ENCODE results near the gene SSTR3.

Gene SSTR3

DNA sequence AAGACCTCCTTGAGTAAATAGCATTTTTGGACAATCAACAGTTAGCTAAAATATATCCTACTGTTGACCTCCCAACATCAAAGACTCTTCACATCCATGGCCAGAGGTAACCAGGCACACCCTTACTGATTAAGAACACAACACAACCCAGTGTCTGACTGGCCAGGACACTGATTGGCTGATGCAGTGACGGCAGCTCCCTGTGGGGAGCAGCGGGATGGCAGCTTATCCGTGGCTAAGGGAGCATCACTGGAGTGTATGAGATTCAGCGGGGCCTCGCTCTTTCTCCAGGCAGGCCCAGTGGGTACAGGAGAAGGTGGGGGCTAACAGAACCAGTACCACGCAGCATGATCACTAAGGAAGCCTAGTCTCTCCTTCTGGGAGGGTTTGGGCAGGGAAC lies 52.2 kb downstream of the SSTR3 start:
- H3K9me3 ChIP-seq (ENCODE audit: insufficient read depth, low read length): peaks cover 9% of the 10 kb centered on the region; the same call in 1 of the 2 replicates
- H3K27ac ChIP-seq (ENCODE audit: low read depth, low read length): no peak overlapping the region
- no peaks in the 10 kb centered on the region for H4K20me1 ChIP-seq (ENCODE audit: low read depth, low read length)
- no peak overlapping the region for H3K4me2 ChIP-seq (ENCODE audit: low read depth, low read length, poor library complexity, severe bottlenecking)
- TF ChIP-seq EZH2phosphoT487 (conservative IDR thresholded peaks at IDR 0.05; ENCODE audit: low read length): no peak
- TF ChIP-seq, protein P1, sequence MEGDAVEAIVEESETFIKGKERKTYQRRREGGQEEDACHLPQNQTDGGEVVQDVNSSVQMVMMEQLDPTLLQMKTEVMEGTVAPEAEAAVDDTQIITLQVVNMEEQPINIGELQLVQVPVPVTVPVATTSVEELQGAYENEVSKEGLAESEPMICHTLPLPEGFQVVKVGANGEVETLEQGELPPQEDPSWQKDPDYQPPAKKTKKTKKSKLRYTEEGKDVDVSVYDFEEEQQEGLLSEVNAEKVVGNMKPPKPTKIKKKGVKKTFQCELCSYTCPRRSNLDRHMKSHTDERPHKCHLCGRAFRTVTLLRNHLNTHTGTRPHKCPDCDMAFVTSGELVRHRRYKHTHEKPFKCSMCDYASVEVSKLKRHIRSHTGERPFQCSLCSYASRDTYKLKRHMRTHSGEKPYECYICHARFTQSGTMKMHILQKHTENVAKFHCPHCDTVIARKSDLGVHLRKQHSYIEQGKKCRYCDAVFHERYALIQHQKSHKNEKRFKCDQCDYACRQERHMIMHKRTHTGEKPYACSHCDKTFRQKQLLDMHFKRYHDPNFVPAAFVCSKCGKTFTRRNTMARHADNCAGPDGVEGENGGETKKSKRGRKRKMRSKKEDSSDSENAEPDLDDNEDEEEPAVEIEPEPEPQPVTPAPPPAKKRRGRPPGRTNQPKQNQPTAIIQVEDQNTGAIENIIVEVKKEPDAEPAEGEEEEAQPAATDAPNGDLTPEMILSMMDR (IDR thresholded peaks at IDR 0.05; ENCODE audit: insufficient read depth, low read length, poor library complexity, severe bottlenecking): no peak
- no peak overlapping the region for H3K9ac ChIP-seq (ENCODE audit: low read length)
- H3K36me3 ChIP-seq (ENCODE audit: low read length): no peaks in the 10 kb centered on the region
- H3K27me3 ChIP-seq (ENCODE audit: low read length): no peaks in the 10 kb centered on the region
- H3K4me3 ChIP-seq (ENCODE audit: insufficient read depth, low read length, poor library complexity, severe bottlenecking): no peak overlapping the region
- no peak overlapping the region for H2AFZ ChIP-seq (ENCODE audit: low read depth, low read length, severe bottlenecking)
- no peaks in the 10 kb centered on the region for H3K9me2 ChIP-seq (replicated peaks; ENCODE audit: insufficient read depth, low read length)
- no peaks in the 10 kb centered on the region for H3K79me2 ChIP-seq (ENCODE audit: insufficient read depth, low read length)
- no peaks in the 10 kb centered on the region for H3F3A ChIP-seq (ENCODE audit: insufficient read depth)

DNA sequence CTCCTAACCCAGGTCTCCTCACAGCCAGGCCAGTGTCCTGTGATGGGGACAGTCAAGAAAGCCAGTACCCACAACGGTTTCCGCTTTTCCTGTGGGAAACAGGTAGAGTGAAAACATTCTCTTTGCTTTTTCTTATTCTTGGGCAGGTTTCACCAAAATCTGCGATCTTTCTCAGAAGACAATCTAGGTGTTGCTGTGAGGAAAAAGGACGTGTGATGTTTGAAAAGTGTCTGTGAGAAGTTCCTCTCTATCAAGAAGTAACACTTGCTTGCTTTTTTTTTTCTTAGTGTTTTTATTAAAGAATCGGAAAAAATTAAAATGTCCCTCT lies 53.4 kb downstream of the SSTR3 start:
- Histone ChIP-seq H3K9me3 (ENCODE audit: insufficient read depth, low read length) (peaks cover 9% of the 10 kb centered on the region; the same call in 1 of the 2 replicates), H3K27ac (ENCODE audit: low read depth, low read length) (no peak overlapping the region), H3K4me2 (ENCODE audit: low read depth, low read length, poor library complexity, severe bottlenecking) (no peak overlapping the region), H3K4me3 (ENCODE audit: insufficient read depth, low read length, poor library complexity, severe bottlenecking) (no peak overlapping the region), H4K20me1 (ENCODE audit: low read depth, low read length) (no peaks in the 10 kb centered on the region), H3K79me2 (ENCODE audit: insufficient read depth, low read length) (no peaks in the 10 kb centered on the region), H3K36me3 (ENCODE audit: low read length) (no peaks in the 10 kb centered on the region), H3F3A (ENCODE audit: insufficient read depth) (no peaks in the 10 kb centered on the region), H3K27me3 (ENCODE audit: low read length) (no peaks in the 10 kb centered on the region), H3K9me2 (replicated peaks; ENCODE audit: insufficient read depth, low read length) (no peaks in the 10 kb centered on the region), H2AFZ (ENCODE audit: low read depth, low read length, severe bottlenecking) (no peak overlapping the region), H3K9ac (ENCODE audit: low read length) (no peak overlapping the region)
- TF ChIP-seq, protein P1 (IDR thresholded peaks at IDR 0.05; ENCODE audit: insufficient read depth, low read length, poor library complexity, severe bottlenecking): no peak
- TF ChIP-seq EZH2phosphoT487 (conservative IDR thresholded peaks at IDR 0.05; ENCODE audit: low read length): no peak

DNA sequence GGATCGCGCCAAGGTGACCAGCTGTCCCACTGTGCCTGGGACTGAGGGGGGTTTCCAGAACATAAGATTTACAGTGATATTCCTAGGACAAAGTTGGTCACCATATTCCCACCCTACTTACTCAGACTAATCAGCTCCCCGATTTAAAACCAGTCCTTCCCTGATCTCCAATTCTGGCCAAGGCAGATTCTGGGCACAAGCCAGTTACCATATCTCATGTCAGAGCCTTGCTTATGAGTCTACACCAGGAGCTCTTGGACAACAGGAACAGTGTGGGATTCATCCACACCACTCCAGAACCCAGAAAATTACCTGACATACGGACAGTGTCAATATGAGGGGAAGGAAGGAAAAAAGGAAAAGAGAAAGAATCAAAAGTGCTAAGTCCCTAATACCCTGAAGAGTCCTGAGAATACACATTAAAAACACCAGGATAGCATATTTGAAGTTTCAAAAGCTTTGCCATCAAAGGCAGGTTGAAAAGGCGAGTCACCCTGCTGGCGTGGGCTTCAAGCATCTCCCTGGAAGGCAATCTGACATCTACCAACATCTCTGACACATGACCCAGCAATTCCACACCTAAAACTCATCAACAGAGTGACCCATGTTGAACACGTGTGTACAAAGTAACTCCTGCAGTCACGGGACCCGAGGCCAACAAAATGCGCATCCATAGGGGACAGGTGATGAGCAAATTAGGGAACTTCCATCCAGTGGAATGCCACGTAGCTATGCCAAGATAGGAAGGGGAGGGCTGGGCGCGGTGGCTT lies 54.6 kb downstream of the SSTR3 start:
- H3F3A ChIP-seq (ENCODE audit: insufficient read depth): no peaks in the 10 kb centered on the region
- no peaks in the 10 kb centered on the region for H3K9me2 ChIP-seq (replicated peaks; ENCODE audit: insufficient read depth, low read length)
- H2AFZ ChIP-seq (ENCODE audit: low read depth, low read length, severe bottlenecking): no peak overlapping the region
- H3K4me3 ChIP-seq (ENCODE audit: insufficient read depth, low read length, poor library complexity, severe bottlenecking): no peak overlapping the region
- no peaks in the 10 kb centered on the region for H3K36me3 ChIP-seq (ENCODE audit: low read length)
- no peak overlapping the region for H3K4me2 ChIP-seq (ENCODE audit: low read depth, low read length, poor library complexity, severe bottlenecking)
- H3K9ac ChIP-seq (ENCODE audit: low read length): no peak overlapping the region
- no peaks in the 10 kb centered on the region for H3K27me3 ChIP-seq (ENCODE audit: low read length)
- H3K27ac ChIP-seq (ENCODE audit: low read depth, low read length): no peak overlapping the region
- TF ChIP-seq, protein P1 (IDR thresholded peaks at IDR 0.05; ENCODE audit: insufficient read depth, low read length, poor library complexity, severe bottlenecking): no peak
- no peak for TF ChIP-seq EZH2phosphoT487 (conservative IDR thresholded peaks at IDR 0.05; ENCODE audit: low read length)
- H4K20me1 ChIP-seq (ENCODE audit: low read depth, low read length): no peaks in the 10 kb centered on the region
- H3K79me2 ChIP-seq (ENCODE audit: insufficient read depth, low read length): no peaks in the 10 kb centered on the region
- peaks cover 9% of the 10 kb centered on the region; the same call in 1 of the 2 replicates for H3K9me3 ChIP-seq (ENCODE audit: insufficient read depth, low read length)
